ENCODE results near the gene TEKT3.
A peak's percentile ranks its signal among the peaks of the same experiment; 100 is the strongest.

TEKT3 gene

DNA sequence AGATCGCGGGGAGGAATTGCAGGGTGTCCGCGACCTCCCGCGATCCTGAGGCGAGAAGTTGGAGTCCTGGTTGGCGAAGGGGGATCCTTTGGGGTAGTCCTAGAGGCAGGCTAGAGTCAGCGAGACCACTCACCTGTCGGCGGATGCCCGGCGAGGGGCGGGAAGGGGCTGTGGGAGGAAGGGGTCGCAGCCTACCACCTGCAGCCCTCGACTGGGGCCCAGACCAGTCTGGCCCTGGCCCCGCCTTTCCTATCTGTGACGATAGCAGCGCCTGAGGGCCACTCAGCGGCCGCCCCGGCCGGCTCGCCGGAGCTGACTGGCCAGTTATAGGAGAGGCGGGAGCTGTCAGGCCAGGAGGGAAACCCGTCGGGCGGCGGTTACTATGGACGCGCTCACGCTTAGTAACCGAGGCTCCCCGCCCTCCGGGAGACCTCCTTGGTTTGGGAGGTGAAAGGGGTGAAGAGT, at the start of gene TEKT3:
TSS of gene TEKT3 (minus strand) at position 213 of the 465 bp plus-strand sequence. CDS start 10,012 bp downstream, outside the sequence.
- Mint-ChIP-seq H3K27ac (no peak within 1 kb of the TSS), H3K4me3 (peak within 1 kb of the TSS; percentile 14), H3K36me3 (ENCODE audit: low read depth) (no peaks in the 10 kb centered on the region), H3K27me3 (peaks cover 65% of the 10 kb centered on the region), H3K9me3 (peaks cover 6% of the 10 kb centered on the region), H3K4me1 (peaks cover 5% of the 10 kb centered on the region)
- ATAC-seq (no peak), DNase-seq (peak; percentile 4)

DNA sequence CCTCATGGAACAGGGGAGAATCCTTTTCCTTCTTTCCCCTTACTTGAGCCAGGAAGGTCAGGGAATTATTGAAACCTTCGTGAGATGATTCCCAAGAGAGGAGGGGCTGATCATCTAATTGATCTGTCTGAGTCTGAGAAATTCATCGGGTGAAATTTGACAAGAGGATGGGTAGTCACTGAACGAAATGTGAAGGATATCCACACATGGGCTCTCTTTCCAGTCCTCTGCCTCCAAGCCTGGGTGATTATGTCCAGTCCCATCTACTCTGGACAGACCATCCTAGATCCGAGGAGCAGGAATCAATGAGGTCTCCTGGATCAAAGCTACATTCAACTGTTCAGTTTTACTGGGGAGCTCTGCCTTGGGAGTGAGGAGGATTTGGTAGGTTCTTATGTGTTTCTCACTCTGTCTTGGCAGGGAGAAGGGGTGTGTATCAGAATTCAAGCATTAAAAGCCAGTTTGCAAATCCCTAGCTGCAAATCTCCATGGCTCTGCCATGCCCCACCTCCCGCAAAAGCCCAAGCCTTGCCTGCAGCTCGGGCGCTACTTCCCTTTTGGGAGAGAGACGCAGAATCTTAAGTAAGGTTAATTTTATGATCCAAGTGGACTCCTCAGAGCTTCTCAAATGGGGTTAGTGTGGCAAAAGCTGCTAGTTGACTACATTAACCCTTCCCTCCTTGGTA, 47.1 kb upstream of the TEKT3 start:
- Mint-ChIP-seq H3K4me1 (no peaks in the 10 kb centered on the region), H3K27me3 (peaks cover 9% of the 10 kb centered on the region), H3K4me3 (no peak overlapping the region), H3K9me3 (peaks cover 5% of the 10 kb centered on the region), H3K27ac (no peak overlapping the region), H3K36me3 (ENCODE audit: low read depth) (no peaks in the 10 kb centered on the region)
- ATAC-seq (no peak), DNase-seq (no peak)

DNA sequence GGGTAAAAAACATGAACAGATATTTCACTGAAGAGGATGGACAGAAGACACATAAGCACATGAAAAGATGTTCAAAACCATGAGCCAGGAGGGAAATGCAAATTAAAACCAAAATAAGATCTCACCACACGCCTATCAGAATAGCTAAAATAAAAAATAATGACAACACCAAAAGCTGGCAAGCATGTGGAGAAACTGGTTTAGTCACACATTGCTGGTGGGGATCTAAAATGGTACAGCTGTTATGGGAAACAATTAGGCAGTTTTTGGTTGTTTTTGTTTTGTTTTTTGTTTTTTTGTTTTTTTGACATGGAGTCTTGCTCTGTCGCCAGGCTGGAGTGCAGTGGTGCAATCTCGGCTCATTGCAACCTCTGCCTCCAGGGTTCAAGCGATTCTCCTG, 44.7 kb upstream of the TEKT3 start:
- no peak for ATAC-seq
- H3K4me1 Mint-ChIP-seq, result no peaks in the 10 kb centered on the region
- no peaks in the 10 kb centered on the region for H3K36me3 Mint-ChIP-seq (ENCODE audit: low read depth)
- no peak overlapping the region for H3K27ac Mint-ChIP-seq
- H3K27me3 Mint-ChIP-seq, result peaks cover 10% of the 10 kb centered on the region
- no peak for DNase-seq
- no peak overlapping the region for H3K4me3 Mint-ChIP-seq
- H3K9me3 Mint-ChIP-seq, result peaks cover 5% of the 10 kb centered on the region

DNA sequence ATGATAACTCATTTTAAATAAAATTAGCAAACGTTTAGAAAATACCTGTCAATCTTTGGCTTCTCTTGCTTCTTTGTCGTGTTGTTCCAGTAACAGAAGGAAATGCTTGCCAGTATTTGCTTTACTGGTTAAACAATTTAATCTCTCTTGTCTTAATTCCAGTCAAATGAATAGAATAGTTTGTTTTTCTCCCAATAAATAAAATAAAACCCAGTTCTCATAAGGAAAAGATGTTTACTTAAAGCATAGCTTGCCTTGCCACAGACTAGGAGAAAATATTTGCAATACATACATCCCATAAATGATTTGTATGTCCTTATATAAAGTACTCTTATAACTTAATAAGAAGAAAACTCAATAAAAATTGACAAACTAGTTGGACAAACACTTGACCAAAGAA, 43.9 kb upstream of the TEKT3 start:
- Mint-ChIP-seq H3K36me3 (ENCODE audit: low read depth) (no peaks in the 10 kb centered on the region), H3K4me1 (no peaks in the 10 kb centered on the region), H3K27ac (no peak overlapping the region), H3K27me3 (peaks cover 11% of the 10 kb centered on the region), H3K4me3 (no peak overlapping the region), H3K9me3 (peaks cover 5% of the 10 kb centered on the region)
- no peak for ATAC-seq
- DNase-seq, result no peak

DNA sequence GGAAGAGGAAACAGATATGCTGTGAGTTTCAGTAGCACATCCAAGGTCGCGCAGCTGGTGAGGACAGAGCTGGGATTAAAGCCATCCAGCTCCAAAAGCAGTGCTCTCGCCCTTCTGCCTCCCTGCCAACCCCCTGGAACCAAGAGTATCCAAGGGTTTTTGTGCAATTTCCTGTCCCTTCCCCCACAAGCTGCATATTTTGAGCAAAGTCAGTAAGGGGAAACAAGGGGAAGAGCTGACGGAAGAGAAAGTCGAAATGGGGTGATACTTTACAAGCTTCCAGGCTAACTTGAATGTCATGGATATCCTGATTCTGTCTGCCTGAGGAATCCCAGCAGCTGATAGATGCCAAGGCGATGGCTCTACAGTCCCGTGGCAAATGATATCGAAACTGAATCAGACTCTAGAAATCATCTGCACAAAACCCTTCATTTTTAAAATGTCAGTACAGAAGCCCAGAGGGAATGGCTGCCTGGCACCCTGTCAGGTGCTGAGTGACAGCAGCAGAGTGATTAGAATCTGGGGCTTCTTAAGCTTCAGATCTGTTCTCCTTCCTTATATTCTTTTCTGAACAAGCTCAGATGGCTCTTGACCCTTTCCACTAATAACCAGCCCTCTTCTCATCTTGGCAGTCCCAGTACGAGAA, 42.9 kb upstream of the TEKT3 start:
- H3K4me1 Mint-ChIP-seq, result no peaks in the 10 kb centered on the region
- no peak overlapping the region for H3K4me3 Mint-ChIP-seq
- no peak for ATAC-seq
- no peak for DNase-seq
- H3K27me3 Mint-ChIP-seq, result peaks cover 11% of the 10 kb centered on the region
- H3K9me3 Mint-ChIP-seq, result peaks cover 5% of the 10 kb centered on the region
- no peak overlapping the region for H3K27ac Mint-ChIP-seq
- no peaks in the 10 kb centered on the region for H3K36me3 Mint-ChIP-seq (ENCODE audit: low read depth)

DNA sequence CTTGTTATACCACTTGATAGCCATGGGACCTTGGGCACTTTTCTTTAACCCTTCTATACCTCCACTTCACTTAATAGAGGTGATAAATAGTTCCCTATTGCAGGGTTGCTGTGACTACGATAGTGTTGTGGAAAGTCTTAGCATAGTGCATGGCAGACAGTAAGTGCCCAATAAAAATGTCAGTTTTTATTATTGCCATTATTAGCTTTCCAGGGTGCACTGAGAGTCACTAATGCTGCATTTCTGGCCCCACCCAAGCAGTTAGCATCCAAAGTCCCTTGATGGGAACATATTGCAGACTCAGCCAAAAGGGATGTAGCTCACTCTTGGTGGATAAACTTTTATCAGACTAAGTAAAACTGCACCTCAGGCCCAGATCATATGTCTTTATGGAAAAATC, 41.5 kb upstream of the TEKT3 start:
- Mint-ChIP-seq H3K27ac (no peak overlapping the region), H3K36me3 (ENCODE audit: low read depth) (no peaks in the 10 kb centered on the region), H3K27me3 (peaks cover 11% of the 10 kb centered on the region), H3K9me3 (peaks cover 5% of the 10 kb centered on the region), H3K4me1 (no peaks in the 10 kb centered on the region), H3K4me3 (no peak overlapping the region)
- DNase-seq (no peak), ATAC-seq (no peak)

DNA sequence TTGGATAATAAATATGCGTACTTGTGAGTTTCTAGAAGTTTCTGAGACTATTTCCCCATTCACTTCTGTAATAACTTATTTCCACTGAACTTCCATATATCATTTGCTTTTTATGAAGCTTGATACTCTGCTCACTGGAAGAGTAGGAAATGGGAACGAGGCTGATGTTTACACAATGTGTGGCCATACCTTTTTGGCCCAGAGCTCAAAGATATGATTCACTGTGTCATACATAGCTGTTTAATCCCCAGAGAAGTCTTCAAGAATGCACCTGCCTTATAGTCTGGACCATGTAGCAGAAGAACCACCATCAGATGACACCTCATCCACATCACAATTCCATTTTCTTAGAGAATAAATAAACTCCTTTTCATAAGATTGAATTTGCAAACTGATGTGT, 40.3 kb upstream of the TEKT3 start:
- no peak for DNase-seq
- H3K4me3 Mint-ChIP-seq, result no peak overlapping the region
- ATAC-seq, result no peak
- H3K36me3 Mint-ChIP-seq (ENCODE audit: low read depth), result no peaks in the 10 kb centered on the region
- H3K27ac Mint-ChIP-seq, result no peak overlapping the region
- peaks cover 7% of the 10 kb centered on the region for H3K27me3 Mint-ChIP-seq
- no peaks in the 10 kb centered on the region for H3K4me1 Mint-ChIP-seq
- H3K9me3 Mint-ChIP-seq, result peaks cover 2% of the 10 kb centered on the region

DNA sequence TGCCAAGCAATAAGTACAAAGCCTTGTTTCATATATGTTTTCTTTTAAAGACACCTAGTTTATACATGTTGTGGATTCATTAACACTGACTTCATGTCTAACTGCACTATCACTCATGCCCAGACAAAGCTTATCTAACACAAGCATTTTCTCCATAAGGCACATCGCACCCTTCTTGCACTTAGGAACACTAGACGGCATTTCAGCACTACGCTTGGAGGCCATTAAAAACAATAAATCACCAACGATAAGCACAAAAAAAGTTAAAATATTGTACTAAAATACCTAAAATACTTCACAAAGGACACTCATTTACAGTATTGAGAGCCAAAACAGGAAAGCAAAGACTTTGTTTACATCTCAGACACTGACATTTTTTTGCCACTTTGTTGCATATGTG, 39.0 kb upstream of the TEKT3 start:
- DNase-seq (no peak), ATAC-seq (no peak)
- Mint-ChIP-seq H3K27me3 (peaks cover 7% of the 10 kb centered on the region), H3K27ac (no peak overlapping the region), H3K9me3 (no peaks in the 10 kb centered on the region), H3K4me1 (no peaks in the 10 kb centered on the region), H3K4me3 (no peak overlapping the region), H3K36me3 (ENCODE audit: low read depth) (no peaks in the 10 kb centered on the region)

DNA sequence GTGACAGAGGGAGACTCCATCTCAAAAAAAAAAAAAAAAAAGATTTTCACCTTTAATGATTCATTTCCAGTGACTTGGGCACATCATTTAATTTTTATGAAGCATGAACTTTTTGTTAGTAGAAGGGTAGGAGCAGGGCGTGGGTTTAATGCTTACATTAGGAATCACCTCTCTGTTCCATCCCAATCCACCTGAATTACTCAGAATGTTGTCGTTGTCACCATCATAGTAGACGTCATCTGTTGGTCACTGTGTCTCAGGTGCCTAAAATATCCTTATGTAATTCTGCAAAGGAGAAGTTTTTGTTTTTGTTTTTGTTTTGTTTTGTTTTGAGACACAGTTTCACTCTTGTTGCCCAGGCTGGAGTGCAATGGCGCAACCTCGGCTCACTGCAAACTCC, 38.3 kb upstream of the TEKT3 start:
- H3K36me3 Mint-ChIP-seq (ENCODE audit: low read depth), result no peaks in the 10 kb centered on the region
- peaks cover 6% of the 10 kb centered on the region for H3K27me3 Mint-ChIP-seq
- H3K4me3 Mint-ChIP-seq, result no peak overlapping the region
- no peak overlapping the region for H3K27ac Mint-ChIP-seq
- DNase-seq, result no peak
- no peaks in the 10 kb centered on the region for H3K4me1 Mint-ChIP-seq
- ATAC-seq, result no peak
- H3K9me3 Mint-ChIP-seq, result no peaks in the 10 kb centered on the region

DNA sequence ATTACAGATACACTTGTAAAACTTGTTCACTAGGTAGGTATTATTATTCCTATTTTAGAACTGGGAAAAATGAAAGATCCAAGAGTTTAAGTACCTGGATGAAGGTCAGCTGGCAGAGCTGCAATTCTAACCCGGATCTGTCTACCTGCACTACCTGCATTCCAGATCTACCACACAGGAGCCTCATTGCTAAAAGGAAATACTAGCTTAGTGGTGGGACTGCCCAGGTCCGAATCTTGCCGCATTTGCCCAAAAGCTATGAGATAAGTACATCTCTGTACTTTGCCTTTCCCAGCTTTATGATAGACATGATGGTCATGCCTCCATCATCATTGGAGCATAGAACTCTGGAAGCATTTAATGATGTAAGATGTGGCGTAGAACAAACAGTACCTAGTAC, 36.8 kb upstream of the TEKT3 start:
- no peaks in the 10 kb centered on the region for H3K9me3 Mint-ChIP-seq
- H3K4me1 Mint-ChIP-seq, result no peaks in the 10 kb centered on the region
- no peaks in the 10 kb centered on the region for H3K36me3 Mint-ChIP-seq (ENCODE audit: low read depth)
- DNase-seq, result no peak
- ATAC-seq, result no peak
- no peak overlapping the region for H3K27ac Mint-ChIP-seq
- H3K4me3 Mint-ChIP-seq, result no peak overlapping the region
- peaks cover 4% of the 10 kb centered on the region for H3K27me3 Mint-ChIP-seq

DNA sequence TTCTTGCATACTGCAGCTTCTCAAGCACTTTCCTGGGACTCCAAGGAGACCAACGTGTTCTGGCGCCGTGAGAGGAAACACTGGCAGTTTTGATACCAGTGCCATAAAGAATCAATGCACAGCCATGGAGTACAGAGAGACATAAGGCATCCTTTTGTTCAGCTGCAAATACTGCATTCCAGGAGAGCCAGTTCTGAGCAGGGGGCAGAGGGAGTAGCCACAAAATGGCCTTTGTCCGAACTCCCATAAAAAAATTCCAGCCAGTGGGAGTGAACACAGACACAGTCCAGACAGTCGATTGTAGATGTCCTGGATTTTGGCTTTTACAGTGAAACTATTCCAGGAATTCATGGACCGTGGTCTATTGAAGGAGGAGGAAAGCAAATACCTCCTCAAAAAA, 36.2 kb upstream of the TEKT3 start:
- DNase-seq, result no peak
- no peak overlapping the region for H3K27ac Mint-ChIP-seq
- H3K36me3 Mint-ChIP-seq (ENCODE audit: low read depth), result no peaks in the 10 kb centered on the region

DNA sequence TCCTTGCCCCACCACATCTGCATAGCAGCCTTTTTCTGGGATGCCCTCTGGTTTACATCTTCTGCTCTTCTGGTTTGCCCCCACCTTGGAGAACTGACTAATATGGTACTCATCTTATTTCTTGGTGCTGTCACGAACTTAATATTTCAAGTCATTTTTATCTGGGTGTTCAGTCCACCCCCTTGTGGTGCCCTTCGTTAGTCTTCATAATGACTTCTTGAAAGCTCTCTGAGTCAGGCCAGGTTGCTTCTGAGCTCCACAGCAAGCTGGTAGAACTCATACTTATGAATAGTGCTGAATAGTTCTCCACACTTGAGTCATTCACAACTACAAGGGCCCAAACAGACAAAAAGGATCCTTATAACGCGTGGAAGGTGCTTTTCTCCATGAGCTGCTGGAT, 35.8 kb upstream of the TEKT3 start:
- Mint-ChIP-seq H3K9me3 (no peaks in the 10 kb centered on the region), H3K4me3 (no peak overlapping the region), H3K27ac (no peak overlapping the region), H3K27me3 (peaks cover 4% of the 10 kb centered on the region), H3K4me1 (no peaks in the 10 kb centered on the region), H3K36me3 (ENCODE audit: low read depth) (no peaks in the 10 kb centered on the region)
- DNase-seq, result no peak
- no peak for ATAC-seq

More for the DNA sequence above, 36.2 kb upstream of the TEKT3 start:
- Mint-ChIP-seq H3K9me3 (no peaks in the 10 kb centered on the region), H3K4me3 (no peak overlapping the region), H3K27me3 (peaks cover 4% of the 10 kb centered on the region), H3K4me1 (no peaks in the 10 kb centered on the region)
- ATAC-seq, result no peak

DNA sequence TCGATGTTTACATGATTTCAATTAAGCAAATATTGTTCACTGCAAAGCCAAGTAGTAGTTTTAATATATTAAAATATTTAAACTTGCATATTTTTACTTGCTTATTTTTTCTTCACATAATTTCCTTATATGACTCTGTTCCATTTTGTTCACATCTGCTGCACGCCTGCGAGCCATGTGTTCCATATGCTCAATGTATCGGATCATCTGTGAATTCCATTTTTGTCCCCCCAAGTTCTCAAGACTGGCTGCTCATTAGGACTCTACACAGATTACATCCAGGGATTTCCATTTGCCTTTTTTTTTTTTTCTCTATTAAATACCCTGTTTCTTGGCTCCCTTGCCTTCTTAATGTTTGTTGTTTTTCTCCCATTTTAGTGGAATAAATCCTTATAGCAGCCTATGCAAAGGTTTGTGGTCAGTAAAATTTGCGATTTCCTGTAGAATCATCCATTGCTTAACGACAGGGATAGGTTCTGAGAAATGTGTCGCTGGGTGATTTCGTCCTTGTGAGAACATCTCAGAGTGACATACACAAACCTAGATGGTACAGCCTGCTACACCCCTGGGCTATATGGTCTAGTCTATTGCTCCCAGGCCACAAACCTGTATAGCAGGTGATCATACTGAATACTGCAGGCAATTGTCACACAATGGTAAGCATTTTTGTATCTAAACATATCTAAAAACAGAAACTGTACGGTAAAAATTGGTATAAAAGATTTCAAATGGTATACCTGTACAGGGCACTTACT, 30.2 kb upstream of the TEKT3 start:
- Mint-ChIP-seq H3K4me3 (no peak overlapping the region), H3K27me3 (peaks cover 7% of the 10 kb centered on the region), H3K27ac (no peak overlapping the region), H3K4me1 (no peaks in the 10 kb centered on the region), H3K9me3 (no peaks in the 10 kb centered on the region), H3K36me3 (ENCODE audit: low read depth) (no peaks in the 10 kb centered on the region)
- ATAC-seq (no peak), DNase-seq (no peak)

DNA sequence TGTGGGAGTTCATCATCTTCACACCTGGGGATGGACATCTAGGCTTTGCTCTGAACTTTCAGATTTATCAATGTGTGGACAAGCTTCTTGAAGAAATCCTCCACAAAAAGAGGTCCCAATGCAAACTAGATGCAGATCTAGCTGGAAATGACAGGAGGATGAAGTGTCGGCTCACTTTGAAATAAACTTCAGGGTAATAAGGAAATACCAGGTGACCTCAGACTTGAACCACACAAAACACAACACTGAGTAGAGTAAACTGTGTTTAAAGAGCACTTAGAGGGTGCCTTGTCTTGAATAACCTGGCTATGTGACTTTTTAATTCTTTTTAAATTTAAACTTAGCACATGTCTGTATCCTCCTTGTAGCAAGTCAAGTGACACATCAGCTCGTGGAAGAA, 27.2 kb upstream of the TEKT3 start:
- no peak overlapping the region for H3K4me3 Mint-ChIP-seq
- DNase-seq (no peak), ATAC-seq (no peak)
- H3K4me1 Mint-ChIP-seq, result no peaks in the 10 kb centered on the region
- H3K36me3 Mint-ChIP-seq (ENCODE audit: low read depth), result no peaks in the 10 kb centered on the region
- H3K27me3 Mint-ChIP-seq, result peaks cover 4% of the 10 kb centered on the region
- H3K27ac Mint-ChIP-seq, result no peak overlapping the region
- H3K9me3 Mint-ChIP-seq, result no peaks in the 10 kb centered on the region

DNA sequence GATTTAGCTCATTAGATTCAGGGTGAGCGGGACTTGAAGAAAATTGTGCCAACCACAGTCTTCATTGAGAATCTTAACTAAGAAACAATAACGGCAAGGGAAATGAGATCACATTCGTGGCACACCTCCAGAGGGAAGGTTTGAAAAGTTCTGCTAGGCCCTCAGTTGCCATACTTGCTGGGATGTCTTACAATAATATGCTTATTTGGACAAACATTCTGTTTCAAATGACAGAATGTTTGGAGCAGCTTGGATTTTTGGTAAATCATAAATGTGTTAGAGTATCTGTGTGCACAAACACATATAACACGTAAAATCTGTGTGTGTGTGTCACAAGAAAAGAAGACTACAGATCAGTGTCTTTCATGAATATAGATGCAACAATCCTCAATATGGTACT, 24.6 kb upstream of the TEKT3 start:
- ATAC-seq, result no peak
- H3K36me3 Mint-ChIP-seq (ENCODE audit: low read depth), result no peaks in the 10 kb centered on the region
- no peak overlapping the region for H3K27ac Mint-ChIP-seq
- H3K27me3 Mint-ChIP-seq, result peaks cover 4% of the 10 kb centered on the region
- DNase-seq, result no peak
- no peaks in the 10 kb centered on the region for H3K9me3 Mint-ChIP-seq
- H3K4me1 Mint-ChIP-seq, result no peaks in the 10 kb centered on the region
- H3K4me3 Mint-ChIP-seq, result no peak overlapping the region

All from activated naive CD8-positive, alpha-beta T cell treated with anti-CD3 and anti-CD28 coated beads, Interleukin-2, amount 50 U/mL, for 24 hours (primary cell).